Measurements from ENCODE around the gene NBEA.
"Not testable (repeated sequence)": the region's sequence is repeated elsewhere in the genome, so short reads cannot be mapped to it uniquely, and the experiment has no call there.

Gene NBEA

DNA sequence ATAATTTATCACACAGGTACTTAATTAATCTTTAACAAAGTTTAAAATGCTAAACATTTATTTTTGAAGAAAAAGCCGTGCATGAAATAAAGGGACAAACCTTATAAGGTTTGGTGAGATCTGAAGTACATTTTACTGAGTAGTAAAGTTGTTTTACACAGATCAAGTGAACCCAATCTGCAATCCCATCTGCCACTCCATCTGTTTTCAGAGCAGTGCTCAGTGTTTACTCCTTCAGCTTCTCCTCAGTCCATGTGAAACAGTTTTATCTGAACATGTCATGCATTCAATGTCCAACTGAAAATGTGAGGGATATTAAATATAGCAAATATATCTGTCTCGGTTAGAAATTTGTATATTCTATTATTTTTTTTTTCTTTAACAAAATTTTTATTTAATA, 367.6 kb downstream of the NBEA start:
- DNase-seq = no peak

DNA sequence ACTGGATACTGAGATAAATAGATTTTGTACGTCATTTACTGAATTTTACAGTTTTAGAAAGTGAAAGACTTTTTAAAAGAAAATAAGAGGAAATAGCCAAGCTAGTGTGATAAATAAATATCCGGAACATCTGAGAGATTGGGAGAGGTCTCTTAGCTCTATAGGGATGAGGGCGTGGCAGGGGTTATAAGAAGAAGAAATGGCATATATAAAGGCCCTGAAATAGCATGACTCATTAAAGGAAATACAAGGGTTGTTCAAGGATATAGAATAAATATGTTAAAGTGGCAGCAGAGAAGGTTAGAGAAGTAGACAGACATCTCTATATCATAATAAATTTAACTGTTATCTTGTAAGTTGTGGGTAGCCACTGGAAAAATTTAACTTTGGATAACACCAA, 390.1 kb downstream of the NBEA start:
- no peak for DNase-seq

DNA sequence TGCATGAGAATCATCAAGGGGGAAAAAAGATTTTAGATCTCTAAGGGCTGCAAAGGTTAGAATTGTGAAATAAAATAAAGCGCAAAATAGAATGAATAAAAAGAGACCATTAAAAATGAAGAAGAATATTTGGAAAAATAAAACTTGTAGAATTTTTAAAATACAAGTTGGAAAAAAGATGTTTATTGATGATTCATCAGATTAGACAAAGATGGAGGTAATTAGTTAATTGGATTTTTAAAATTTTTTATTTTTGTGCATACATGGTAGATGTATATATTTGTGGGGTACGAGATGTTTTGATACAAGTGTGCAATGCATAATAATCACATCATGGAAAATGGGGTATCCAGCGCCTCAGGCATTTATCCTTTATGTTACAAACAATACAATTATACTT, 391.1 kb downstream of the NBEA start:
- DNase-seq = no peak

DNA sequence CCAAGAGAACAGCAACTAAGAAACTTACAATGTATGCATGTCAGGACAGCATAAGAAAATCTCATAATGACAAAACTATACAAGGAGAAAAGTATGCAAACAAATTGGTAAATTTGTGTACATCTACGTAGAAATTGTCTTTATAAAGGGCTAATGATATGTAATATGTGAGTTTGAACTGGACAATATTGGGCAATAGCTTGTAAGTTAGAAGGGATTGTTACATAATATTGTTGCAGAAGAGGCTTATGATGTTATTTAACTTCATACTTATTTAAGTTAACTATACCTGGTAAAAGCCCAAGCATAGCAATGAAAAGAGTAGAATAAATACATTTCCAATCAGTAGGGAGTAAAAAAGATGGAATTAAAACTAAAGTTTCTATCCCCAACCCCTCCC, 400.4 kb downstream of the NBEA start:
- no peak for DNase-seq

DNA sequence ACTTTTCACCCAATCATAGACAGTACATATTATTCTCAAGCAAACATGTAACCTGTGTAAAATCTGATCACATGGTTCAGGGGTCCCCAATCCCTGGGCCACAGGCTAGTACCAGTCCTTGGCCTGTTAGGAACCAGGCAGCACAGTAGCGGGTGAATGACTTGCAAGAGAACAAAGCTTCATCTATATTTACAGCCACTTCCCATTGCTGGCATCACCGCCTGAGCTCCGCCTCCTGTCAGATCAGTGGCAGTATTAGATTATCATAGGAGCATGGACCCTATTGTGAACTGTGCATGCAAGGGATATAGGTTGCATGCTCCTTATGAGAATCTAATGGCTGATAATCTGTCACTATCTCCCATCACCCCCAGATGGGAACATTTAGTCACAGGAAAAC, 401.3 kb downstream of the NBEA start:
- no peak for DNase-seq

DNA sequence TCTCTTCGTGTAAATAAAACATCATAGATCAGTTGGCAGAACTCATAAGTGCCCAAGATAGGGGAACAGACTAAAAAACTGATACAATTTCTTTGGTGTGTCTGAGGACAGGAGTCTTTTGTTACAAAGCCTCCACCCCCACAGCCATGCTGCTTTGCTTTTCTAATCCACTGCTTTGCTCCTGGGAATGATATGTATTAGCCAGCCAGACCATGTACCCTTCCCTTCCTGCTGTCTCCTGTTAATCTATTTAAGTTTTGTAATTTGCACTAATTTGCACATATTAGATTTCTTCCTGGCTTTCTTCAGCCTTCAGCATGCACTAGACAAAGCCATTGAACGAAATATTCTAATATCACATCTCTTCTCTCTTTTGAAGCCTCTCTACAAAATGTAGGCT, 403.9 kb downstream of the NBEA start:
- DNase-seq = no peak

DNA sequence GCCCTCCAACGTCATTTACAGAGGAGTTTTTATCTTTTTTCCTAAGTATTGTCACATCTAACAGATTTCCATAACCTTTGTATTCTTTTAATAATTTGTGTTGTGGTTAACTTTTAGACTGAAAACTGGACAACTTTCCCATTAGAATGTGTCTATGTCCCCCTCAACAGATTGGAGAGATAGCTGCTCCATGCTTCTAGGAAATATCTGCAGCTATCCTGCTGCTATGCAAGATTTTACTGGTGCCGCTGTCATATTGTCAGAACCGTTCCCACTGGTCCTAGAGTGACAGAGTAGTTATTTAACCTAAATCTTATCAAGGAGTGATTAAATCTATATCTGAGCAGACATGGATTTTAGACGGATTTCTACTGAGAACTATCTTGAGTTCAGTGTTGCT, 404.4 kb downstream of the NBEA start:
- no peak for DNase-seq

DNA sequence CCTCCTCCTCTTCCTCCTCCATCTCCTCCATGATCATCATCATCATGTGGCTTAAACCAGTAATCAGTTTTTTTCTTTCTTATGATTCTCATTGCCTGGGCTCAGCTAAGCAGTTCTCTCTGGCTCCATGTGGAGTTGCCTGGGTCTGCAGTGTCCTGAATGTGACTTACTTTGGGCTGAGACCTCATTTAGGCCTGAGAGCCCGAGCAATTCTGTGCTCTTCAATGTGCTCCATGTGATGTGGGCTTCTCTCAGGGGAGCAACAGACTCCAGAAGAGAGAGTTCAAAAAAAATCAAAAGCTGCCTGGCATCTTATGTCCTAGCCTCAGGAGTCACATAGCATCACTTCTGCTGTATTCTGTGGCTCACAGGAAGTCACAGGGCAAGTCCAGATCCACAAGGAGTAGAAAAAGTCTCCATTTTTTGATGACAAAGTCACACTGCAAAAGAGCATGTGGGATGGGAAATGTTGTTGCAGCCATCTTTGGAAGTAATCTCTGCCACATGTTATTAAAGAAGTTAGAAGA, 405.7 kb downstream of the NBEA start:
- no peak for DNase-seq

DNA sequence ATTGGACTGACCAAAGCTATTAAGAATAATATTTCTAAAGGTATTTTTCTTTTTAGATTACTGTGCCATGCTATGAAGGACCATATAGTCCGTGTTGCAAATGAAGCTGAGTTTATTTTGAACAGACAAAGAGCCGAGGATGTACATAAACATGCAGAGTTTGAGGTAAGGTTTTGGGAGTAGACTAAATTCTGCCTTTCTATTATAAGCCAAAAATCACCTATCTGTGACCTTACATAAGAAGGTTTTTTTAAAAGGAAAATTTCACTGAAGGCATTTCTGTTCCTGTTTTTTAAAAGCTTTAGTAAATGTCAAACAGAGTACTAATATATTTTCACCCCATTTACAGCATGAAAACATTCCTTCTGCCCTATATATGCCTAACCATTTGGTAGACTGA, 407.0 kb downstream of the NBEA start:
- no peak for DNase-seq

DNA sequence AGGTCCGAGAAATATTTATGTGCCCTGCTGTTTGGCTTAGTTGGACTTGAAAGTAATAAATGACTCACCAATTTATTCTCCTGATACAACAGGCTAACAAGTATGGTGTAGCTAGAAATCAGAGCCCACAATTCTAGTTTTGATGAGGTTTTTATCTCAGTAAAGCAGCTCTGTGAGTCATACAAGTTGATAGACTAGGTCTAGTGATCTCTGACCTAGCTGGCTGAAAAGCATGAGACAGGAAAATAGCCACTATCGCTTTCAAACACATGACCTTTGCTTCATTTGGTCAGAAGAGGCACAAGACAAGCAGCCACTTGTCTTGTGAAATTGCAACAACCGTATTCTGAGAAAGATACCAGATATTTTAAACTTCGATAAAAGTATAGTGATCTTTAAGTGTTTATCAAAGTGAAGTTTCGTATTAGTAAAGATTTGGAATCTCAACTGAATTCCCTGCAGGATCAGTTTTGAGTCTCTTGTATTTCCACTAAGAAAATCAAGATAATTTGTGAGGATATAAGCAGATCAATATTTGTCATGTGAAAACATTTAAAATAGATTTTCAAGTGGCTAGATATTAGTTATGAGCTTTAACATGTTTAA, 407.7 kb downstream of the NBEA start:
- no peak for DNase-seq

DNA sequence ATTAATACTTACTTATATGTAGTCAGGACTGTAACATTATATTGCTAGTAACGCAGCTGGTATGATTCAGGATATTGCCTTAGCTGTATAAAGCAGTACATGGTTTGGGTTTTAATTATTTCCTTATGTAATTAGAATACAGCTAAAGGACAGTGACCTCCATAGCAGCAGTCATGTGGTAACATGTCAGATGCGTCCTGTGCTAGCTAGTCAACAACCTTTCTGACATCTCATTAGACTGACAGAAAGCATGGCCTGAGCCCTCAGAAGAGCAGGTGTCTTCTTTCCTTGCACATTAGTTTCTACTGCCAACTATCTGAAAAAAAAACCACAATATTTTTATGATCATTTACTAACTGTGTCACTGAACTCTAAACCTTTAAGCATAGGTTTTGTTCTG, 412.2 kb downstream of the NBEA start:
- DNase-seq = no peak

DNA sequence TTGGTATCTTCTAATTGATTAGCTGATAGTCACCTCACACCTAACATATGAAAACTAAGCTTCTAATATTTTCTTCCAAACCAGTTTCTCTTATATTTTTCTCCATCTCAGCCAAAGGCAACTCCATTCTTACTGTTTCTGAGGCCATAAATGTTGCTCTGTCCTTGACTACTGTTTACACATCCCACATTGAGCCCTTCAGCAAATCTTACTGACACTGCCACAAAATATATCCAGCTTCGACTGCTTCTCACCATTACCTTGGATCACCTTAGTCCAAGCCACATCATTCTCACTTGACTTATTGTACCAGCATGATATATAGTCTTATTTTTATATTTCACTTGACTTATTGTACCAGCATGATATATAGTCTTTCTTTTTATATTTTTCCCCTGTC, 412.8 kb downstream of the NBEA start:
- DNase-seq = no peak

DNA sequence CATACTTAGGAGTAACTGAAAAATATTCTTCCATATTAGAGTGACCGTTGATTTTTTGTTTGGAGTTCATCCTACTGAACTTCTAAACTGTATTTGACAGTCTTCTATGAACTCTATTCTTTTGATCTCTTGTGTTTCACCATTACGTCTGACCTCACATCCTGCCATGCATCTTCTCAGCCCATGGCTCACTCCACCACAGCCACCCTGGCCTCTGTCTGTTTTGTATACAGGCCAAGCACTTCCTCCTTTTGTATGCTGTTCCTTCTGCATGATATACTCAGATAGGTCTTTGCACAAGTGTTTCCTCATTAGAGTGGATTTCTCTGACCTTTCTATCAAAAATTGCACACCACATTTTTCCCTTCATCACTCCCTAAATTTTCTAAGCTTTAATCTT, 414.5 kb downstream of the NBEA start:
- no peak for DNase-seq

DNA sequence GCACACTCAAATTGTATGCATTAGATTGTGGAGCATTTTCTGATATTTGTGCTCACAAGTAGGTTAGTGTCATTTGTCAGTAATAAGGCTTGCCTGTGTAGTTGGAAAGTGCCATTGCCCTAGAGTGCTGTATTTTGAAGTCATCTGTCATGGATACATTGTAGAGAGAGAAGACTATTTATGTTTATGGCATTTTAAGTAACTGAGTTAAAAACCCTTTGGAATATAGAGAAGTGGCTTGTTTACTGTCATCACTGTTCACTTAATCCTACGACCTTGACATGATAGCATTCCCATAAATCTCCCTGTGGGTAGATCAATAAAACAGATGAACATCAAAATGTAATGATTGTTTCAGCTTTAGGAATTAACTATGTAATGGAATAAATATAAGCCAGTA, 423.8 kb downstream of the NBEA start:
- DNase-seq = no peak

DNA sequence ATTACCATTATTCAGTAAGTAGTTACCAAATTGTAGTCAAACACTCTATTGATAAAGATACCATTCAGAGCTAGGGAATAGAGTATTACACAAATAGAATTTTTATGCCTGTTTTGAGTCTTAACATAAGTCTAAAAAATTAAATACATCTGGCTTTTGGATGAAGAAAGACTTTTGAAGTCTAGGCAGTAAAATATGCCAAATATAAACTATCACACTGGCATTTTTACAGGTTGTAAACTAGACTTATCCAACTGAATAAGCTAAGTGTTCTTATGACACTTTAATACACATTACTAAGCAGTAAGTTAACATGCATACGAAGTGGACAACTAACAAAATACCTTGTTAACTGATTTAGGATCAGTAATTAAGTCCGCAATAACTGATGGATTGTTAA, 425.5 kb downstream of the NBEA start:
- no peak for DNase-seq

DNA sequence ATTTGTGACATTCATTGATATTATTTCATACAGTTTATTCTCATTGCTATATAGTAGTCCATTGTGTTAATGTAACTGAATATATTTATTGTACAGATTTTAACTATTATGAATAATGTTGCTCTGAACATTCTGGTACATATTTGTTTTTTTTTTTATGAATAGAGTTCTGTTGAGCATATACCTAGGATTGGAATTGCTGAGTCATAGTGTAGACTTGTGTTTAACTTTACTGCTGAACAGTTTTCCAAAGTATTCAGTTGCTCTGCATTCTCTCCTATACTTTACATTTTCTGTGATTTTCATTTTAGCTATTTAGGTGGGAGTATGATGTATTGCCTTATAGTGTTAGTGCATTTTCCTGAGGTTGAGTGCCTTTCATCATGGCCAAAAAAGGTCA, 436.9 kb downstream of the NBEA start:
- no peak for DNase-seq

DNA sequence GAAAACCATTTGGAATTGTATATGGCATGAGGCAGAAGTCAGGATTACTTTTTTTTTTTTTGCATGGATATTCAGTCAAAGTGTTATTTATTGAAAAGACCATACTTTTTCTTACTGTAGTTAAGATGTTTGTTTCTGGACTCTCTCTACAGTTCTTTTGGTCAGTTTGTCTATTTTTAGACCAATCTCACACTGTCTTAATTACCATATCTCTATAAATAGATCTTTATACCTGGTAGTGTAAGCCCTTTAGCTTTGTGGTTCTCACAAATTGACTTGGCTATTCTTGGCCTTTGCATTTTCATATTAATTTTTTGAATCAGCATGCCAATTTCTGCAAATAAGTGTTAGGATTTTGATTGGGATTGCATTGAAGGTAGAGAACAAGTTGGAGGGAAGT, 437.6 kb downstream of the NBEA start:
- no peak for DNase-seq

DNA sequence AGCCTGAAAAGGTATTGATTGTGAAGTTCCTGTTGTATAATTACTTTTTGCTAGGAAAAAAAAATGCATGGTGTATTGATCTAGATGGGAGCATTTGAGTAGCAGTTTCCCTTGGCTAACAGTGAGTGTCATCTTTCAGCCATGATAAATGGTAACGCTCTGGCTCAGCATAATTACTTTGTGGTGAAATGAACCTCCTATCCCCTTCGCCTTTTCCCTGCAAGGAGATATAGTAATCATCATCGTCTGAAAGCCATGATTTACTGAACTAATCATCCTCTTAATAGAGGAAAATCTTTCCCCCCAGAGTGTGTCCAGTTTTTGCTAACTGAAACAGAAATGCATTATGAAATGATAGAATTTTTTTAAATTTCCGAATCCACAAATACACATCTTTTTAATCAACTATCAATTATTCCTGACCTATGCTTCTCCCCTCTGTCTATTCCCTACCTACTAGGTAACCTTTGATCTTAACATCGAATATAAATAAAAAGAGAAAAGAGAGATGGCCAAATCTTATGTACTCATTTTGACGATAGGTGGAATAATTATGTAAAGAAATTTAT, 445.7 kb downstream of the NBEA start:
- no peak for DNase-seq

DNA sequence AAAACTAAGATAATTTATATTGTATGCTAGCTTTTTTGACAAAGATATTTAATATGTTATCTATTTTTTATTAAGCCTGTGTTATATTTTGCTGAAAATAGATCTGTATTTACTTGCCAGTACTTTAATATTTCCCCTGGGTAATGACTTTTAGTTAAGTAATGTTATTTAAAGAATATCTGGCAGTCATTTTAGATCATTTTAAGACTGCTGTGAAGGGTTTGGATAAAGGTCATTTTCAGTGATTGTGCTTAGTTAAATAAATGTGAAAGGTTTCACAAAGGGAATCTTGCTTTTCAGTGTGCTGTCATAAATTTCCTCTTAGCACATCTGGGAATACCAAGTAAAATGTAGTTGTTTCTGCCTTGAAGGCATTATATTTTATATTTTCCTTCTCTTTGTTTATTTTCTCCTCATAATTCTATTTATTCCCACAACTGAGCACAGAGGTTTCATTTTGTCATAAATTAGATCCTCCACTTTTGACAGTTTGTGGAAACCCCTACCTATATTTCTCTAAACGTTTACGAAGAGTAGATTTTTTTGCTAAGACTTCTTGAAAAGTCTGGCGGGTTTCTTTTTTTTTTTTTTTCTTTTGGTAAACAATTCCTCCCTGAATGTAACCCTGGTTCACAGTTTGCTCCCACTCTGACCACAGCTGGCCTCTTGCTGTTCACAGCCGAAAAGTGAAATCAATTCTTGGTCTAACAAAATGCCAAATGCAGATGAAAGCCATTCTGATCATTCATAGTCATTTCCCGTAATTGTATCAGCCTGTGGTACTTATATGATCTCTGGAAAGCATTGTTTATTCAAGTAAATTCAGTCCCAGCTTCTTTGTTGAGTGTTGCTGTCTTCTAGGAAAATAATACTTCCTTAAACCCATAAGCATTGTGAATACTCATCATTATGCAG, 446.6 kb downstream of the NBEA start:
- DNase-seq = no peak

DNA sequence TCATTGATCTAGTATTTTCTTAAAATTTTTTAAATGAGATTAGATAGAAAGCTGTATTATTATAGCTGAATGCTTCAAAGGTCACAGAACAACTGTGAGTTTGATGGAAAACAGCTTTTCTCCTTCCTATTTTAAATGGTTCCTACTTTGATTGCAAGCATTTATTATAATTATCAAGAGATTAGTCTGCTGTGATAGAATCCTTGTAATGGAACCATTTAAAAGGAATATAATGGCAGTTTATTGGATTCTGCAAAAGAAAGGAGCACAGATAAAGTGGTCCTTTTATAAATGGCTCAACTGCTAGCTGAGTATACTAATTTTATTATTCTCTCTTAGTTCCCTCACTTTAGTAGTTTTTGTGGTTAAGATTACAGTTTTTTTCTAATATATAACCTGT, 447.5 kb downstream of the NBEA start:
- DNase-seq = no peak

DNA sequence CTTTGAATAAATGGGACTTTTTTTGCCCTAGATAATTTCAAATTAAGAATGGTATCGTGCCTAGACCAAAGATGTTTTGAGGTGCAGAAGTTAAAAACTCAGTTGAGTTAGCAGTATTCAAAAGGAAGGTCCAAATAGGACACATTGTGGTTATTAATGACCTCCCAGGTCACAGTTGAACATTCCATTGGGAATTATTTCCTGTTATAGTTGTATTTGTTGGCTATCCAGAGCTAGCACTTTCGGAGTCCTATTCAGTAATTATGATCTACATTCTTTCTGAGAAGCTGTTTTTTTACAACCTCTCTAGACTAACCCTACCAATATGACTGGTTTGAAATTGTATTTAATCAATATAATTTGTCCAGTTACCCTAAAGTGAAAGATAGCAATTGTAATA, 450.7 kb downstream of the NBEA start:
- DNase-seq = no peak

DNA sequence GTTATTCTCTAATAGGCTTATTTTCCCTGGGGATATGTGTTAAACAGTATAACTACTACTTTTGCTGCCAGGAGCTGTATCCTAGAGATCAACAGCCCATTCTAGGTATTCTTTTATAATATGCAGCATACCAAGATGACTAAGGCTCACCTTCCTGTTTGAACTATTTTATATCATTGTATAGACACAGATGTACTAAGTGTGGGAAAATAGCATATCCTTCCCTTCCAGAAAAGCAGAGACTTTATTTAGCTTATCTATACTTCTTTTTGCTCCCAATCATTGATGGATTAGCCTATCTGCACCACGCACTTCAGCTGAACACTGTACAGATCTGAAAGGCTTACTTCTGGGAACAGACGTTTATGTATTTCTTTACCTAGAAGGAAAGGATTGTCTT, 451.8 kb downstream of the NBEA start:
- no peak for DNase-seq

DNA sequence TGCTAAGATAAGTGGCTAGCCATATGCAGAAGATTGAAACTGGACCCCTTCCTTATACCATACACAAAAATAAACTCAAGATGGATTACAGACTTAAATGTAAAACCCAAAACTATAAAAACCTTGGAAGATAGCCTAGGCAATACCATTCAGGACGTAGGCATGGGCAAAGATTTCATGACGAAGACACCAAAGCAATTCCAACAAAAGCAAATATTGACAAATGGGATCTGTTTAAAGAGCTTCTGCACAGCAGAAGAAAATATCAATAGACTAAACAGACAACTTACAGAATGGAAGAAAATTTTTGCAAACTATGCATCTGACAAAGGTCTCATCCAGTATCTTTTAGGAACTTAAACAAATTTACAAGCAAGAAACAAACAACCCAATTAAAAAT, 466.2 kb downstream of the NBEA start:
- not testable (repeated sequence) for DNase-seq

DNA sequence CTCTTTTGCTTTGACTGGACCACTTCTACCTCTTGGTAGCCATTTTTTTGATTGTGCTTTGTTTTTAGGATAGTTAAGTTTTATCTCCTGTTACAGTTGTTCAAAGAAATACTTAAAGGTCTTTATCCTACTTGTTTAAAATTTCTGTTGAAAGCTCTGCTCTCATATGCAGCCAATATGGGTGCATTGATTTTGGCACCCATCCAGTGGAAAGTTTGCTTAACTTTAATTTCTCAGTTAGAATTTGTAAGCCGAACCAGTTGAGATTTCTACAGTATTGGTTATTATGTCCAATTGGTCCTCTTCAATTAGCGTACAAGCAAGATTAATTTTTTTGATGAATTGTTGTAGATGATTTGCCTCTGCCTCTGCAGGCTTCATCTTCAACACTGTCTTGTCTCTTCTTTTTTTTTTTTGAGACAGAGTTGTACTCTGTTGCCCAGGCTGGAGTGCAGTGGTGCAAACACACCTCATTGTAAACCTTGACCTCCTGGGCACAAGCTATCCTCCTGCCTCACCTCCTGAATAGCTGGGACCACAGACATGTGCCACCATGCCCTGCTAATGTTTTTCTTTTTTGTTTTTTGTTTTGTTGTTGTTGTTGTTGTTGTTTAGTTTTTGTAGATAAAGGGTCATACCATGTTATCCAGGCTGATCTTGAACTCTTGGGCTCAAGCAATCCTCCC, 469.1 kb downstream of the NBEA start:
- no peak for DNase-seq
